Osteocyte (in vitro differentiated cells): Measurements from ENCODE around the gene MS4A12. TPM values are rescaled to one million over a fixed set of nuclear protein-coding genes. Genes with fewer than 3 reads are reported as not detected.

Source experiments
- DNase-seq: peaks from one replicate; pipeline ENCODE4 v3.0.0; 2021; ENCODE audit warnings: mixed read lengths; ENCODE audit not compliant: unreplicated experiment; ENCODE audit errors: extremely low spot score
- H3K27ac Mint-ChIP-seq: one replicate; pipeline ENCODE4 v1.8.0; 2021; ENCODE audit warnings: mild to moderate bottlenecking, mixed read lengths; ENCODE audit not compliant: unreplicated experiment
- H3K27me3 Mint-ChIP-seq: one replicate; pipeline ENCODE4 v1.8.0; 2021; ENCODE audit warnings: mixed read lengths; ENCODE audit not compliant: unreplicated experiment
- H3K36me3 Mint-ChIP-seq: one replicate; pipeline ENCODE4 v1.8.0; 2021; ENCODE audit warnings: mixed read lengths; ENCODE audit not compliant: unreplicated experiment
- H3K4me1 Mint-ChIP-seq: one replicate; pipeline ENCODE4 v1.8.0; 2021; ENCODE audit warnings: mixed read lengths; ENCODE audit not compliant: unreplicated experiment
- H3K4me3 Mint-ChIP-seq: one replicate; pipeline ENCODE4 v1.8.0; 2021; ENCODE audit warnings: mild to moderate bottlenecking, moderate library complexity, mixed read lengths; ENCODE audit not compliant: unreplicated experiment
- H3K9me3 Mint-ChIP-seq: one replicate; pipeline ENCODE4 v1.8.0; 2021; ENCODE audit warnings: mixed read lengths; ENCODE audit not compliant: unreplicated experiment
- total RNA-seq: library from RNA; stranded (reverse); gene quantifications from 2 replicates; pipeline ENCODE4 v1.2.1, GENCODE V29; 2021
- TF ChIP-seq, protein P1 (sequence below): fragments of 200-600 bp; sonication (generic); IDR thresholded peaks from 2 replicates; pipeline ENCODE4 v1.5.0; 2021; ENCODE audit warnings: antibody characterized with exemption, mild to moderate bottlenecking, moderate library complexity

Gene MS4A12
- total RNA-seq, 1 donor from 2014 or later: not detected

DNA sequence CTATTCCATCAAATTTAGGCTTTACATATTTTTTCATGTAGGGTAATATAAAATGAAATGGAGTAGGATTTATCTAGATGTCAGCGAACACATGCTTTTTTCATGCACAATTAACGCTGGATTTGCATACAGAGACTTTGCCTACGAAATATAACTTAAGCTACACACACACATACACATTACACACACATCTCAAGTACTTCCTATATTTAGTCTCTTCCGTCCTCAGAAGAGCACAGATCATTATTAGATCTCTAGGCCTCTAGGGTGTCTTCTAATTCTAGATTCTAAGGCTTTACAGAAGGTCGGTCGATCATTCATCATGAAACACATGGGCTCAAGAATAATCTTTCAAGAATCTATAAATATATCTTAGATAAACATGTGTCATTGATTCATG is 18.8 kb downstream of the MS4A12 start:
- Mint-ChIP-seq H3K4me3 (no peak overlapping the region), H3K27me3 (no peaks in the 10 kb centered on the region), H3K4me1 (peaks cover 25% of the 10 kb centered on the region), H3K9me3 (no peaks in the 10 kb centered on the region), H3K36me3 (no peaks in the 10 kb centered on the region), H3K27ac (no peak overlapping the region)
- TF ChIP-seq, protein P1, sequence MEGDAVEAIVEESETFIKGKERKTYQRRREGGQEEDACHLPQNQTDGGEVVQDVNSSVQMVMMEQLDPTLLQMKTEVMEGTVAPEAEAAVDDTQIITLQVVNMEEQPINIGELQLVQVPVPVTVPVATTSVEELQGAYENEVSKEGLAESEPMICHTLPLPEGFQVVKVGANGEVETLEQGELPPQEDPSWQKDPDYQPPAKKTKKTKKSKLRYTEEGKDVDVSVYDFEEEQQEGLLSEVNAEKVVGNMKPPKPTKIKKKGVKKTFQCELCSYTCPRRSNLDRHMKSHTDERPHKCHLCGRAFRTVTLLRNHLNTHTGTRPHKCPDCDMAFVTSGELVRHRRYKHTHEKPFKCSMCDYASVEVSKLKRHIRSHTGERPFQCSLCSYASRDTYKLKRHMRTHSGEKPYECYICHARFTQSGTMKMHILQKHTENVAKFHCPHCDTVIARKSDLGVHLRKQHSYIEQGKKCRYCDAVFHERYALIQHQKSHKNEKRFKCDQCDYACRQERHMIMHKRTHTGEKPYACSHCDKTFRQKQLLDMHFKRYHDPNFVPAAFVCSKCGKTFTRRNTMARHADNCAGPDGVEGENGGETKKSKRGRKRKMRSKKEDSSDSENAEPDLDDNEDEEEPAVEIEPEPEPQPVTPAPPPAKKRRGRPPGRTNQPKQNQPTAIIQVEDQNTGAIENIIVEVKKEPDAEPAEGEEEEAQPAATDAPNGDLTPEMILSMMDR: no peak
- no peak for DNase-seq

DNA sequence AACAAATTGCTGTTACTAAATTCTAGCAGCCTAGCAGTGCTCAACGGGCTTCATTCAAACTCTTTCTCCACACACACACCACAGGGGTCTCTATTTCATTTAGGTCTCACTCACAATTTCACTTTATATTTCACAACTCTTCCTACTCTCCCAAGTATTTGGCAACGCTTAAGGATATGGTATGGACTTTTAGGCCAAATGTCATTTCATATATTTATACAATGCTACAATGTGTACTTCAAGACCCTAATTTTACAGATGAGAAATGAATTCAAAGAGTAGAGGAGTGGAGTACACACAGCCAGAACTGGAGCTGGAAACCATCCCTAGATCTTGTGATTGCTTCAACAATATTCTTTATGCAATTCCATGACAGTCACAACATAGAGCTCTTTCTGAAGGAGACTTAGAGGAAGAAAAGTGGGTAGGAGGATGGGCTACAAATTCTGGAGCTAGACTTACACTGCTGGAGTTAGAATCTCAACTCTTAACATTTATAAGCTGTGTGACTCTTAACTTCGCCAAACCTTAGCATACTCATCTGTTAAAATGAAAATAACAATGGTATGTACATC is 20.2 kb downstream of the MS4A12 start:
- H3K9me3 Mint-ChIP-seq: no peaks in the 10 kb centered on the region
- no peaks in the 10 kb centered on the region for H3K27me3 Mint-ChIP-seq
- no peak overlapping the region for H3K4me3 Mint-ChIP-seq
- no peak overlapping the region for H3K27ac Mint-ChIP-seq
- peaks cover 25% of the 10 kb centered on the region for H3K4me1 Mint-ChIP-seq
- no peak for DNase-seq
- TF ChIP-seq, protein P1: no peak
- no peaks in the 10 kb centered on the region for H3K36me3 Mint-ChIP-seq

- Mint-ChIP-seq H3K27me3 (peaks cover 5% of the 10 kb centered on the region), H3K9me3 (no peaks in the 10 kb centered on the region), H3K4me3 (no peak overlapping the region), H3K36me3 (no peaks in the 10 kb centered on the region), H3K27ac (no peak overlapping the region), H3K4me1 (peaks cover 25% of the 10 kb centered on the region)
- TF ChIP-seq, protein P1: no peak
- no peak for DNase-seq
Measured at GRCh38 chr11:60513496-60514460, 21.2 kb downstream of the MS4A12 start.

DNA sequence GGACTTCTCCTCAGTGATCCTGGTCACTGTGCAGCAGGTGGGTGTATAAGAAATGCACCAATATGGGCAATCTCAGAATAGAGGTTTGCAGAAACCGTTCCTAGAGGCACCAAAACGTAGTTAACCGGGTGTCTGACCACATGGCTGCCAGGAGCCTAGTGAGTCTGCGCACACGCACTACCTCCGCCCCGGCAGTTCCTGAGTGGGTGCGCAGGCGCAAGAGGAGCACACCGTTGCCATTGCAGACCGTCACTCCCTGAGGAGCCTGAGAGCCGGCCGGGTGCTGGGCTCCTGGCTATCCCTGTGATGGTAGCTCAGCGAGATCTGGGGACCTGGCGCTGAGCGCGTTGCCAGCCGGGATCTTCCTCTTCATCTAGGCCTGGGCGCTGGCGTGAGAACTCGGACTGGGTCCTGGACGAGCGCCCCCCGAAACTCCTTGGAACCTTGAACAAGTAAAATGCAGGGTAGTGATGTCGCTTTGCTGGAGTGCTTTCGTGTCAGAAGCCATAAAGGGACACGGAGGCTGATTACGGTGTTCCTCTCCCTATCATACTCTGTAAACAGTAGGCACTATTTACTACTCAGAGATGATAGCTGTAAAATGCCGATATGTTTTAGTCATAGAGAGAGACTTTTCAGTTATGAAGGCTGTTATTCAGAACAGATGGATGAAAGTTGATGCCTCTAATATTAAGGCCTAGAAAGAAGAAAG is 22.7 kb downstream of the MS4A12 start, which contains the start of gene MS4A13:
MS4A13 (plus strand) TSS at position 249 of the 712 bp plus-strand sequence. CDS start 2,692 bp downstream, outside the sequence.
- no peak within 1 kb of the TSS for H3K27ac Mint-ChIP-seq
- H3K36me3 Mint-ChIP-seq: no peaks in the 10 kb centered on the region
- H3K4me3 Mint-ChIP-seq: no peak within 1 kb of the TSS
- peaks cover 6% of the 10 kb centered on the region for H3K27me3 Mint-ChIP-seq
- TF ChIP-seq, protein P1: no peak
- no peaks in the 10 kb centered on the region for H3K9me3 Mint-ChIP-seq
- peaks cover 25% of the 10 kb centered on the region for H3K4me1 Mint-ChIP-seq
- no peak for DNase-seq
